Chondrocyte (in vitro differentiated cells): ENCODE measurements around the gene MT1HL1. TPM values are rescaled to one million over a fixed set of nuclear protein-coding genes. Genes with fewer than 3 reads are reported as not detected.

Experiments used
- DNase-seq: peaks from one replicate; pipeline ENCODE4 v3.0.0; 2021; ENCODE audit warnings: mixed read lengths, low spot score
- H3K27ac Mint-ChIP-seq: one replicate; pipeline ENCODE4 v1.8.0; 2021; ENCODE audit warnings: mild to moderate bottlenecking, moderate library complexity, mixed read lengths; ENCODE audit not compliant: unreplicated experiment
- H3K27me3 Mint-ChIP-seq: 2 replicates; pipeline ENCODE4 v1.8.0; 2021; ENCODE audit warnings: low read depth, mixed read lengths
- H3K36me3 Mint-ChIP-seq: 2 replicates; pipeline ENCODE4 v1.8.0; 2021; ENCODE audit warnings: low read depth, mixed read lengths
- H3K4me1 Mint-ChIP-seq: 2 replicates; pipeline ENCODE4 v1.8.0; 2021; ENCODE audit warnings: low read depth, mild to moderate bottlenecking, mixed read lengths
- H3K4me3 Mint-ChIP-seq: one replicate; pipeline ENCODE4 v1.8.0; 2021; ENCODE audit warnings: mild to moderate bottlenecking, moderate library complexity, mixed read lengths; ENCODE audit not compliant: unreplicated experiment
- H3K9me3 Mint-ChIP-seq: 2 replicates; pipeline ENCODE4 v1.8.0; 2021; ENCODE audit warnings: low read depth, mixed read lengths
- CTCF ChIP-seq: fragments of 200-600 bp; sonication (generic); IDR thresholded peaks from 2 replicates; pipeline ENCODE4 v1.5.0; 2021; ENCODE audit warnings: antibody characterized with exemption, mild to moderate bottlenecking, moderate library complexity
- total RNA-seq: library from RNA; stranded (reverse); gene quantifications from 3 replicates; pipeline ENCODE4 v1.2.1, GENCODE V29; 2021

The MT1HL1 gene
- total RNA-seq, 1 donor from 2014 or later: not detected

- H3K36me3 Mint-ChIP-seq: no peaks in the 10 kb centered on the region
- peaks cover 7% of the 10 kb centered on the region for H3K27me3 Mint-ChIP-seq
- no peak for TF ChIP-seq CTCF
- peak overlapping the region; percentile 50 for H3K27ac Mint-ChIP-seq
- no peak for DNase-seq
- peak overlapping the region; percentile 10 for H3K4me3 Mint-ChIP-seq
- H3K9me3 Mint-ChIP-seq: no peaks in the 10 kb centered on the region
- peaks cover 15% of the 10 kb centered on the region for H3K4me1 Mint-ChIP-seq
Measured at GRCh38 chr1:237032029-237032428, 27.8 kb upstream of the MT1HL1 start.

DNA sequence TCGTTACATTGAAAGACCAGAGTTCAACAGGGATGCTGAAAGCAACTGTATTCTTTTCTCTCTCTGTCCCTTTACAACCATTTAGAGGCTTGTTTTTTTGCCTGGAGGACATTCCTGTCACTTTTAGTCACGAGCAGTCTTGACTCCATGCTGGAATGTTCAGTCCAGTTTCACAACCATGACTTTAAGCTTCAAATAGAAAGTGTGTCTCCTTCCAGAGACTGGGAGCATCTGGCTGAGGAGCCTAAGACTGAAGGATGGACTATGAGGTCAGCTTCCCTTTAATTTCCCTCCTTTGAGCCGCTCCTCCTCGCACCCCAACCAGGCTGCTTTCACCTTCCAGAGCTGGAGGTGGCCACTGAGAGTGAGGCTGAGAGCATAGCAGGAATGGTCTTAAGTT lies 27.2 kb upstream of the MT1HL1 start:
- no peak for TF ChIP-seq CTCF
- peak overlapping the region; percentile 10 for H3K4me3 Mint-ChIP-seq
- no peak for DNase-seq
- H3K9me3 Mint-ChIP-seq: no peaks in the 10 kb centered on the region
- H3K36me3 Mint-ChIP-seq: no peaks in the 10 kb centered on the region
- H3K27ac Mint-ChIP-seq: peak overlapping the region; percentile 50
- H3K27me3 Mint-ChIP-seq: peaks cover 7% of the 10 kb centered on the region
- H3K4me1 Mint-ChIP-seq: peaks cover 15% of the 10 kb centered on the region

DNA sequence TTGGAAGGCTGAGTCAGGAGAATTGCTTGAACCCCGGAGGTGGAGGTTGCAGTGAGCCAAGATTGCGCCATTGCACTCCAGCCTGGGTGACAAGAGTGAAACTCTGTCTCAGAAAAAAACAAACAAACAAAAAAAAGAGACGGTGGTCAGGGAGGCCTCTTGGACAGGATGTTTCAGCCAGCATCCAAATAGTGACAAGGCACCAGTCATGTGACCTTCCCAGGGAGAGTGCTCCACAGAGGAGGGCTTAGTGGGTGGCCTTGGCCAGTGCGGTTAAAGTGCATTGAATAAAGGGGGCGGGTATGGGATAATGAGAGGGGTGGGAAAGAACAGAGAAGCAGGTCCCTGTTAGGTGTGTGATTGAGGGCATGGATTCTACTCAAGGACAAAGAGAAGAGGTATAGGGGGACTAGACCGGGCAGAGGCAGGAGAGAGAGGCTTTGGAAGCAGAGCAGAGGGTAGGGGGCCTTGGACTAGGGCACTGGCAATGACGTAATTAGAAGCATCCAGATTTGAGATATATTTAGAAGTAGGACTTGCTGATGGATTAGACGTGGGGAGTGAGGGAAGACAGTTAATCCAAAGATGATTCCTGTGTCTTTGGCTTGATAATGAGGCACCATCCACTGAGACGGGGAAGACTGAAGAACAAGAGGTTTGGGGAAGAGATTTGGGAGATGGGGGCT lies 25.8 kb upstream of the MT1HL1 start:
- H3K4me1 Mint-ChIP-seq: peaks cover 15% of the 10 kb centered on the region
- no peak for DNase-seq
- H3K9me3 Mint-ChIP-seq: peaks cover 6% of the 10 kb centered on the region
- no peak overlapping the region for H3K4me3 Mint-ChIP-seq
- H3K27ac Mint-ChIP-seq: peak overlapping the region; percentile 57
- H3K36me3 Mint-ChIP-seq: peaks cover 3% of the 10 kb centered on the region
- H3K27me3 Mint-ChIP-seq: peaks cover 7% of the 10 kb centered on the region
- no peak for TF ChIP-seq CTCF

DNA sequence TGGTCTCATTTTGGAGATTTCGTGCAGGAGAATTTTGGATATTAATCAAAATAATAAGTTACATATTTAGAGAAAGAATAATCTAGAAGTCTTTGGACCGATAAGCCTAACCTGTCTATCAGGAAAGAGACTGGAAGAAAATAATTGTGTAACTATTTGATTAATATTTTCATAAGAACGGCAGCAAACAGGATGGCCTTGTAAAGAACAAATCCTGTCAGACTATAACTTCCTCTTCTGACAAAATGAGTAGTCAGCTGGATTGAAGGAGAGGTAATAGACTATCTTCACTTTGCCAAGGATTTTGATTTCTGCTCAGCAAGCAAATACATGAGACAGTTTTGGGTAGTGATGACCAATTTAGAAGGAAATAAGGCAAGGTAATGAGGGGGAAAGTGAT lies 25.0 kb upstream of the MT1HL1 start:
- TF ChIP-seq CTCF: no peak
- Mint-ChIP-seq H3K4me1 (peaks cover 15% of the 10 kb centered on the region), H3K4me3 (no peak overlapping the region), H3K36me3 (peaks cover 3% of the 10 kb centered on the region), H3K9me3 (peaks cover 6% of the 10 kb centered on the region), H3K27ac (no peak overlapping the region), H3K27me3 (peaks cover 6% of the 10 kb centered on the region)
- DNase-seq: no peak

GRCh38 chr1:237025358-237026074 lies 21.3 kb upstream of the MT1HL1 start:
- H3K4me1 Mint-ChIP-seq: no peaks in the 10 kb centered on the region
- peaks cover 3% of the 10 kb centered on the region for H3K36me3 Mint-ChIP-seq
- no peak overlapping the region for H3K4me3 Mint-ChIP-seq
- H3K9me3 Mint-ChIP-seq: peaks cover 6% of the 10 kb centered on the region
- H3K27ac Mint-ChIP-seq: no peak overlapping the region
- TF ChIP-seq CTCF: no peak
- no peak for DNase-seq
- H3K27me3 Mint-ChIP-seq: peaks cover 6% of the 10 kb centered on the region
